GM23338 (cell line): ENCODE results near the gene SLC25A10. TPM values are rescaled to one million over a fixed set of nuclear protein-coding genes. Genes with fewer than 3 reads are reported as not detected.

Experiments used
- ATAC-seq: fragments of 200-7000 bp; cut with Tn5 transposase; 3 replicates; pipeline ENCODE4 v1.9.1; 2020
- DNase-seq: peaks from one replicate; pipeline ENCODE4 v3.0.0-alpha.2; 2015; ENCODE audit warnings: low spot score
- H2AFZ ChIP-seq: fragments of 200-600 bp; sonication (generic); 2 replicates; pipeline ENCODE4 v1.8.0; 2016; ENCODE audit warnings: antibody characterized with exemption, mild to moderate bottlenecking, moderate library complexity
- H3F3A ChIP-seq: fragments of 200-600 bp; sonication (generic); replicated peaks from 2 replicates; pipeline ENCODE4 v1.8.0; 2017; ENCODE audit warnings: antibody characterized with exemption, mixed run types, low read depth
- H3K27ac ChIP-seq: fragments of 200-600 bp; sonication (generic); 2 replicates; pipeline ENCODE4 v1.6.1; 2016; ENCODE audit warnings: low read depth
- H3K27me3 ChIP-seq: fragments of 200-600 bp; sonication (generic); 2 replicates; pipeline ENCODE4 v1.8.0; 2016; ENCODE audit warnings: mild to moderate bottlenecking, mixed run types, moderate library complexity; ENCODE audit not compliant: insufficient read depth
- H3K36me3 ChIP-seq: fragments of 200-600 bp; sonication (generic); 2 replicates; pipeline ENCODE4 v1.8.0; 2016; ENCODE audit warnings: mild to moderate bottlenecking; ENCODE audit not compliant: insufficient read depth
- H3K4me1 ChIP-seq: fragments of 200-600 bp; sonication (generic); 2 replicates; pipeline ENCODE4 v1.8.0; 2016; ENCODE audit warnings: mild to moderate bottlenecking, moderate library complexity; ENCODE audit not compliant: insufficient read depth
- H3K4me2 ChIP-seq: fragments of 200-600 bp; sonication (generic); 2 replicates; pipeline ENCODE4 v1.7.1; 2017; ENCODE audit warnings: mixed run types
- H3K4me3 ChIP-seq: fragments of 200-600 bp; sonication (generic); 2 replicates; pipeline ENCODE4 v1.6.1; 2016; ENCODE audit warnings: mixed run types
- H3K79me2 ChIP-seq: fragments of 200-600 bp; sonication (generic); replicated peaks from 2 replicates; pipeline ENCODE4 v1.8.0; 2017; ENCODE audit warnings: mild to moderate bottlenecking; ENCODE audit not compliant: insufficient read depth
- H3K9me2 ChIP-seq: fragments of 200-600 bp; sonication (generic); 2 replicates; pipeline ENCODE4 v1.8.0; 2017; ENCODE audit not compliant: insufficient read depth
- H4K20me1 ChIP-seq: fragments of 200-600 bp; sonication (generic); replicated peaks from 2 replicates; pipeline ENCODE4 v1.8.0; 2017; ENCODE audit warnings: mild to moderate bottlenecking; ENCODE audit not compliant: insufficient read depth
- H3K27ac Mint-ChIP-seq: 2 replicates; pipeline ENCODE4 v1.8.0; 2020; ENCODE audit warnings: inconsistent platforms, mild to moderate bottlenecking, moderate library complexity, mixed read lengths
- H3K27me3 Mint-ChIP-seq: 3 replicates; pipeline ENCODE4 v1.8.0; 2022; ENCODE audit warnings: low read depth, mild to moderate bottlenecking, moderate library complexity, mixed read lengths, inconsistent platforms; ENCODE audit not compliant: insufficient read depth, poor library complexity
- H3K36me3 Mint-ChIP-seq: 3 replicates; pipeline ENCODE4 v1.8.0; 2021; ENCODE audit warnings: low read depth, mild to moderate bottlenecking, inconsistent platforms, moderate library complexity, mixed read lengths
- H3K4me1 Mint-ChIP-seq: 3 replicates; pipeline ENCODE4 v1.8.0; 2020; ENCODE audit warnings: mild to moderate bottlenecking, inconsistent platforms, mixed read lengths
- H3K4me3 Mint-ChIP-seq: 3 replicates; pipeline ENCODE4 v1.8.0; 2021; ENCODE audit warnings: moderate library complexity, mild to moderate bottlenecking, inconsistent platforms, mixed read lengths
- H3K9me3 Mint-ChIP-seq: 3 replicates; pipeline ENCODE4 v1.8.0; 2020; ENCODE audit warnings: moderate library complexity, mild to moderate bottlenecking, inconsistent platforms, mixed read lengths
- EZH2 ChIP-seq: fragments of 200-600 bp; sonication (generic); IDR thresholded peaks from one replicate; pipeline ENCODE4 v1.8.0; 2017; ENCODE audit warnings: antibody characterized with exemption, mild to moderate bottlenecking, low read depth; ENCODE audit not compliant: unreplicated experiment
- EZH2phosphoT487 ChIP-seq: fragments of 200-600 bp; sonication (generic); IDR thresholded peaks from one replicate; pipeline ENCODE4 v1.8.1; 2018; ENCODE audit warnings: antibody characterized with exemption; ENCODE audit not compliant: unreplicated experiment
- JUNB ChIP-seq: IDR thresholded peaks from one replicate; pipeline ENCODE4 v1.6.1; 2016; ENCODE audit warnings: antibody characterized with exemption; ENCODE audit not compliant: unreplicated experiment
- NANOG ChIP-seq: IDR thresholded peaks from 2 replicates; pipeline ENCODE4 v1.6.1; 2016; ENCODE audit warnings: antibody characterized with exemption, borderline replicate concordance
- POLR2AphosphoS5 ChIP-seq: IDR thresholded peaks from 2 replicates; pipeline ENCODE4 v1.6.1; 2016; ENCODE audit warnings: antibody characterized with exemption, low read depth
- STAT1 ChIP-seq: IDR thresholded peaks from one replicate; pipeline ENCODE4 v1.6.1; 2016; ENCODE audit warnings: antibody characterized with exemption; ENCODE audit not compliant: unreplicated experiment
- ZNF114 ChIP-seq: fragments of 250-450 bp; sonication (Bioruptor Pico); IDR thresholded peaks from 2 replicates; pipeline ENCODE4 v1.5.0; 2020; ENCODE audit warnings: mild to moderate bottlenecking, moderate library complexity
- ZNF331 ChIP-seq: fragments of 250-450 bp; sonication (Bioruptor Pico); IDR thresholded peaks from 2 replicates; pipeline ENCODE4 v1.5.0; 2020; ENCODE audit warnings: low read depth, mild to moderate bottlenecking, moderate library complexity
- polyA plus RNA-seq: library from polyadenylated mRNA; unstranded; fragments of >200 nt; fragmentation: Nextera tagmentation; extraction: Ambion mirVana; gene quantifications from 2 replicates; pipeline ENCODE4 v1.2.1, GENCODE V29; 2016
- total RNA-seq: library from RNA; depleted of rRNA; stranded (reverse); fragments of >200 nt; shearing (Covaris generic); gene quantifications from 2 replicates; pipeline ENCODE4 v1.2.3, GENCODE V29; 2014
- TF ChIP-seq, protein P1 (sequence below): IDR thresholded peaks from 2 replicates; pipeline ENCODE4 v1.6.1; 2016; ENCODE audit warnings: antibody characterized with exemption
- TF ChIP-seq, protein P2 (sequence below): fragments of 250-450 bp; sonication (Bioruptor Pico); IDR thresholded peaks from 2 replicates; pipeline ENCODE4 v1.5.0; 2020; ENCODE audit warnings: mild to moderate bottlenecking, moderate library complexity
- TF ChIP-seq, protein P3 (sequence below): IDR thresholded peaks from one replicate; pipeline ENCODE4 v1.6.1; 2018; ENCODE audit warnings: antibody characterized with exemption; ENCODE audit not compliant: unreplicated experiment

Gene SLC25A10
- total and polyA plus RNA-seq, 2 experiments from 2014 or later, result 25.7 to 47.4 TPM

DNA sequence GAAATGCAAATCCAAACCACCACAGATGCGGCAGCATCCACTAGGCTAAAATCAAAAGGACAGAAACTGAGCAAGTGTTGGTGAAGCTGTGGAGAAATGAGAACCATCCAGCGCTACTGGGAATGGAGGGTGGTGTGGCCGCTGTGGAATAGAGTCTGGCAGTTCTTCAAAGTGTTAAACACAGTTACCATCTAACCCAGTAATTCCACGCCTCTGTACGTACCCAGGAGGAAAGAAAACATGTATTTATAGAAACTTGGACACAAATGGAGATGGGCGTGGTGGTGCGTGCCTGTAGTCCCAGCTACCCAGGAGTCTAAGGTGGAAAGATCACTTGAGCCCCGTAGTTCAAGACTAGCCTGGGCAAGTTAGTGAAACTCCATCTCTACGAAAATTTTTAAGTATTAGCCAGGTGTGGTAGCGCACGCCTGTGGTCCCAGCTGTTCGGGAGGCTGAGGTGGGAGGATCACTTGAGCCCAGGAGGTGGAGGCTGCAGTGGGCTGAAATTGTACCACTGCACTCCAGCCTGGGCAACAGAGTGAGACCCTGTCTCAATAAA, 11.6 kb downstream of the SLC25A10 start:
- no peaks in the 10 kb centered on the region for H3K36me3 ChIP-seq
- H3F3A ChIP-seq, result peaks cover 17% of the 10 kb centered on the region; the same call in 1 of the 2 replicates
- Mint-ChIP-seq H3K4me1 (peaks cover 17% of the 10 kb centered on the region), H3K27me3 (peaks cover 16% of the 10 kb centered on the region), H3K9me3 (no peaks in the 10 kb centered on the region; the same call in 2 of the 3 replicates), H3K27ac (peak overlapping the region; percentile 59; the same call in 1 of the 2 replicates), H3K4me3 (no peak overlapping the region), H3K36me3 (peaks cover 5% of the 10 kb centered on the region; the same call in 2 of the 3 replicates)
- ATAC-seq, result no peak
- H3K9me2 ChIP-seq, result no peaks in the 10 kb centered on the region
- H3K27me3 ChIP-seq, result no peaks in the 10 kb centered on the region
- no peak overlapping the region for H3K27ac ChIP-seq
- no peaks in the 10 kb centered on the region for H3K79me2 ChIP-seq
- no peak overlapping the region for H2AFZ ChIP-seq
- TF ChIP-seq, protein P1, sequence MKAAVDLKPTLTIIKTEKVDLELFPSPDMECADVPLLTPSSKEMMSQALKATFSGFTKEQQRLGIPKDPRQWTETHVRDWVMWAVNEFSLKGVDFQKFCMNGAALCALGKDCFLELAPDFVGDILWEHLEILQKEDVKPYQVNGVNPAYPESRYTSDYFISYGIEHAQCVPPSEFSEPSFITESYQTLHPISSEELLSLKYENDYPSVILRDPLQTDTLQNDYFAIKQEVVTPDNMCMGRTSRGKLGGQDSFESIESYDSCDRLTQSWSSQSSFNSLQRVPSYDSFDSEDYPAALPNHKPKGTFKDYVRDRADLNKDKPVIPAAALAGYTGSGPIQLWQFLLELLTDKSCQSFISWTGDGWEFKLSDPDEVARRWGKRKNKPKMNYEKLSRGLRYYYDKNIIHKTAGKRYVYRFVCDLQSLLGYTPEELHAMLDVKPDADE, result no peak
- no peak for TF ChIP-seq ZNF114 (CRISPR knock-in tag)
- TF ChIP-seq STAT1, result no peak
- TF ChIP-seq, protein P2, sequence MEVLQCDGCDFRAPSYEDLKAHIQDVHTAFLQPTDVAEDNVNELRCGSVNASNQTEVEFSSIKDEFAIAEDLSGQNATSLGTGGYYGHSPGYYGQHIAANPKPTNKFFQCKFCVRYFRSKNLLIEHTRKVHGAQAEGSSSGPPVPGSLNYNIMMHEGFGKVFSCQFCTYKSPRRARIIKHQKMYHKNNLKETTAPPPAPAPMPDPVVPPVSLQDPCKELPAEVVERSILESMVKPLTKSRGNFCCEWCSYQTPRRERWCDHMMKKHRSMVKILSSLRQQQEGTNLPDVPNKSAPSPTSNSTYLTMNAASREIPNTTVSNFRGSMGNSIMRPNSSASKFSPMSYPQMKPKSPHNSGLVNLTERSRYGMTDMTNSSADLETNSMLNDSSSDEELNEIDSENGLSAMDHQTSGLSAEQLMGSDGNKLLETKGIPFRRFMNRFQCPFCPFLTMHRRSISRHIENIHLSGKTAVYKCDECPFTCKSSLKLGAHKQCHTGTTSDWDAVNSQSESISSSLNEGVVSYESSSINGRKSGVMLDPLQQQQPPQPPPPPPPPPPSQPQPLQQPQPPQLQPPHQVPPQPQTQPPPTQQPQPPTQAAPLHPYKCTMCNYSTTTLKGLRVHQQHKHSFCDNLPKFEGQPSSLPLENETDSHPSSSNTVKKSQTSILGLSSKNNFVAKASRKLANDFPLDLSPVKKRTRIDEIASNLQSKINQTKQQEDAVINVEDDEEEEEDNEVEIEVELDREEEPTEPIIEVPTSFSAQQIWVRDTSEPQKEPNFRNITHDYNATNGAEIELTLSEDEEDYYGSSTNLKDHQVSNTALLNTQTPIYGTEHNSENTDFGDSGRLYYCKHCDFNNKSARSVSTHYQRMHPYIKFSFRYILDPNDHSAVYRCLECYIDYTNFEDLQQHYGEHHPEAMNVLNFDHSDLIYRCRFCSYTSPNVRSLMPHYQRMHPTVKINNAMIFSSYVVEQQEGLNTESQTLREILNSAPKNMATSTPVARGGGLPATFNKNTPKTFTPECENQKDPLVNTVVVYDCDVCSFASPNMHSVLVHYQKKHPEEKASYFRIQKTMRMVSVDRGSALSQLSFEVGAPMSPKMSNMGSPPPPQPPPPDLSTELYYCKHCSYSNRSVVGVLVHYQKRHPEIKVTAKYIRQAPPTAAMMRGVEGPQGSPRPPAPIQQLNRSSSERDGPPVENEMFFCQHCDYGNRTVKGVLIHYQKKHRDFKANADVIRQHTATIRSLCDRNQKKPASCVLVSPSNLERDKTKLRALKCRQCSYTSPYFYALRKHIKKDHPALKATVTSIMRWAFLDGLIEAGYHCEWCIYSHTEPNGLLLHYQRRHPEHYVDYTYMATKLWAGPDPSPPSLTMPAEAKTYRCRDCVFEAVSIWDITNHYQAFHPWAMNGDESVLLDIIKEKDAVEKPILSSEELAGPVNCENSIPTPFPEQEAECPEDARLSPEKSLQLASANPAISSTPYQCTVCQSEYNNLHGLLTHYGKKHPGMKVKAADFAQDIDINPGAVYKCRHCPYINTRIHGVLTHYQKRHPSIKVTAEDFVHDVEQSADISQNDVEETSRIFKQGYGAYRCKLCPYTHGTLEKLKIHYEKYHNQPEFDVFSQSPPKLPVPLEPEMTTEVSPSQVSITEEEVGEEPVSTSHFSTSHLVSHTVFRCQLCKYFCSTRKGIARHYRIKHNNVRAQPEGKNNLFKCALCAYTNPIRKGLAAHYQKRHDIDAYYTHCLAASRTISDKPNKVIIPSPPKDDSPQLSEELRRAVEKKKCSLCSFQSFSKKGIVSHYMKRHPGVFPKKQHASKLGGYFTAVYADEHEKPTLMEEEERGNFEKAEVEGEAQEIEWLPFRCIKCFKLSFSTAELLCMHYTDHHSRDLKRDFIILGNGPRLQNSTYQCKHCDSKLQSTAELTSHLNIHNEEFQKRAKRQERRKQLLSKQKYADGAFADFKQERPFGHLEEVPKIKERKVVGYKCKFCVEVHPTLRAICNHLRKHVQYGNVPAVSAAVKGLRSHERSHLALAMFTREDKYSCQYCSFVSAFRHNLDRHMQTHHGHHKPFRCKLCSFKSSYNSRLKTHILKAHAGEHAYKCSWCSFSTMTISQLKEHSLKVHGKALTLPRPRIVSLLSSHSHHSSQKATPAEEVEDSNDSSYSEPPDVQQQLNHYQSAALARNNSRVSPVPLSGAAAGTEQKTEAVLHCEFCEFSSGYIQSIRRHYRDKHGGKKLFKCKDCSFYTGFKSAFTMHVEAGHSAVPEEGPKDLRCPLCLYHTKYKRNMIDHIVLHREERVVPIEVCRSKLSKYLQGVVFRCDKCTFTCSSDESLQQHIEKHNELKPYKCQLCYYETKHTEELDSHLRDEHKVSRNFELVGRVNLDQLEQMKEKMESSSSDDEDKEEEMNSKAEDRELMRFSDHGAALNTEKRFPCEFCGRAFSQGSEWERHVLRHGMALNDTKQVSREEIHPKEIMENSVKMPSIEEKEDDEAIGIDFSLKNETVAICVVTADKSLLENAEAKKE, result no peak
- TF ChIP-seq, protein P3, sequence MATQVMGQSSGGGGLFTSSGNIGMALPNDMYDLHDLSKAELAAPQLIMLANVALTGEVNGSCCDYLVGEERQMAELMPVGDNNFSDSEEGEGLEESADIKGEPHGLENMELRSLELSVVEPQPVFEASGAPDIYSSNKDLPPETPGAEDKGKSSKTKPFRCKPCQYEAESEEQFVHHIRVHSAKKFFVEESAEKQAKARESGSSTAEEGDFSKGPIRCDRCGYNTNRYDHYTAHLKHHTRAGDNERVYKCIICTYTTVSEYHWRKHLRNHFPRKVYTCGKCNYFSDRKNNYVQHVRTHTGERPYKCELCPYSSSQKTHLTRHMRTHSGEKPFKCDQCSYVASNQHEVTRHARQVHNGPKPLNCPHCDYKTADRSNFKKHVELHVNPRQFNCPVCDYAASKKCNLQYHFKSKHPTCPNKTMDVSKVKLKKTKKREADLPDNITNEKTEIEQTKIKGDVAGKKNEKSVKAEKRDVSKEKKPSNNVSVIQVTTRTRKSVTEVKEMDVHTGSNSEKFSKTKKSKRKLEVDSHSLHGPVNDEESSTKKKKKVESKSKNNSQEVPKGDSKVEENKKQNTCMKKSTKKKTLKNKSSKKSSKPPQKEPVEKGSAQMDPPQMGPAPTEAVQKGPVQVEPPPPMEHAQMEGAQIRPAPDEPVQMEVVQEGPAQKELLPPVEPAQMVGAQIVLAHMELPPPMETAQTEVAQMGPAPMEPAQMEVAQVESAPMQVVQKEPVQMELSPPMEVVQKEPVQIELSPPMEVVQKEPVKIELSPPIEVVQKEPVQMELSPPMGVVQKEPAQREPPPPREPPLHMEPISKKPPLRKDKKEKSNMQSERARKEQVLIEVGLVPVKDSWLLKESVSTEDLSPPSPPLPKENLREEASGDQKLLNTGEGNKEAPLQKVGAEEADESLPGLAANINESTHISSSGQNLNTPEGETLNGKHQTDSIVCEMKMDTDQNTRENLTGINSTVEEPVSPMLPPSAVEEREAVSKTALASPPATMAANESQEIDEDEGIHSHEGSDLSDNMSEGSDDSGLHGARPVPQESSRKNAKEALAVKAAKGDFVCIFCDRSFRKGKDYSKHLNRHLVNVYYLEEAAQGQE, result no peak
- TF ChIP-seq ZNF331 (CRISPR knock-in tag), result no peak
- no peak for TF ChIP-seq NANOG
- TF ChIP-seq JUNB, result no peak
- no peak for TF ChIP-seq POLR2AphosphoS5
- TF ChIP-seq EZH2, result no peak
- no peak for TF ChIP-seq EZH2phosphoT487
- no peaks in the 10 kb centered on the region for H4K20me1 ChIP-seq
- no peak overlapping the region for H3K4me2 ChIP-seq
- no peak for DNase-seq
- H3K4me1 ChIP-seq, result peaks cover 6% of the 10 kb centered on the region; the same call in 1 of the 2 replicates
- H3K4me3 ChIP-seq, result no peak overlapping the region
